CD4-positive, alpha-beta T cell (primary cell): ENCODE data around the gene HIVEP1. TPM values are rescaled to one million over a fixed set of nuclear protein-coding genes. Genes with fewer than 3 reads are reported as not detected.

Source experiments
- ATAC-seq: fragments of 200-7000 bp; cut with Tn5 transposase; one replicate; pipeline ENCODE4 v1.10.0; 2022; ENCODE audit warnings: mild to moderate bottlenecking; ENCODE audit not compliant: poor library complexity
- CTCF ChIA-PET: fragments of 350-600 bp; sonication (Branson Sonifier 250); formaldehyde crosslinking; loops from one replicate; lab custom pipeline; 2021; ENCODE audit warnings: antibody characterized with exemption, inconsistent platforms; lab: Charles Lee
- POLR2A ChIA-PET: fragments of 350-600 bp; sonication (Branson Sonifier 250); formaldehyde crosslinking; loops from one replicate; lab custom pipeline; 2021; ENCODE audit warnings: antibody characterized with exemption, inconsistent platforms; lab: Charles Lee
- DNase-seq, 14 experiments: peaks; one replicate each; pipeline ENCODE4 v3.0.0-alpha.2; 2013 to 2020; ENCODE audit warnings: mixed read lengths in 2 of 14
- H3K27ac ChIP-seq, 2 donors: one replicate each; pipeline versions ENCODE4 v1.5.1 to v1.7.0; 2013; ENCODE audit warnings: low read length in 2 of 2, low read depth in 1 of 2, mild to moderate bottlenecking in 1 of 2
- H3K27me3 ChIP-seq, 2 experiments: 1 replicate in 1 of 2; 2 replicates in 1 of 2; pipeline versions ENCODE4 v1.6.1 to v1.7.0; 2013; ENCODE audit warnings: low read length in 2 of 2, control low read depth in 1 of 2, mild to moderate bottlenecking in 1 of 2, moderate library complexity in 1 of 2; ENCODE audit not compliant: insufficient read depth in 2 of 2, control insufficient read depth in 1 of 2
- H3K36me3 ChIP-seq: one replicate; pipeline ENCODE4 v1.6.1; 2013; ENCODE audit warnings: low read length, control low read depth; ENCODE audit not compliant: insufficient read depth
- H3K4me1 ChIP-seq: one replicate; pipeline ENCODE4 v1.6.1; 2013; ENCODE audit warnings: low read length, control low read depth; ENCODE audit not compliant: insufficient read depth
- H3K4me3 ChIP-seq: one replicate; pipeline ENCODE4 v1.5.1; 2013; ENCODE audit warnings: mild to moderate bottlenecking, low read length, moderate library complexity
- H3K9me3 ChIP-seq, 2 experiments: 1 replicate in 1 of 2; 2 replicates in 1 of 2; pipeline versions ENCODE4 v1.6.1 to v1.7.0; 2013; ENCODE audit warnings: low read length in 2 of 2, mild to moderate bottlenecking in 2 of 2, control low read depth in 1 of 2, moderate library complexity in 1 of 2; ENCODE audit not compliant: control insufficient read depth in 1 of 2, insufficient read depth in 1 of 2
- H3K27ac Mint-ChIP-seq: one replicate; pipeline ENCODE4 v1.8.0; 2020; ENCODE audit warnings: mixed read lengths
- H3K27me3 Mint-ChIP-seq: one replicate; pipeline ENCODE4 v1.8.0; 2021; ENCODE audit warnings: mixed read lengths
- H3K36me3 Mint-ChIP-seq: one replicate; pipeline ENCODE4 v1.8.0; 2021; ENCODE audit warnings: low read depth, mixed read lengths
- H3K4me1 Mint-ChIP-seq: one replicate; pipeline ENCODE4 v1.8.0; 2021; ENCODE audit warnings: low read depth, mixed read lengths
- H3K4me3 Mint-ChIP-seq: one replicate; pipeline ENCODE4 v1.8.0; 2020; ENCODE audit warnings: mild to moderate bottlenecking, mixed read lengths
- H3K9me3 Mint-ChIP-seq: one replicate; pipeline ENCODE4 v1.8.0; 2020; ENCODE audit warnings: mixed read lengths
- intact Hi-C, 2 experiments: fragments of 100-400 bp; cut with DNase I in 1 of 2; cut with micrococcal nuclease in 1 of 2; formaldehyde crosslinking; loops; one replicate each; pipeline versions ENCODE4 v1.15.1 to v1.9.0; 2023 to 2025; cut with DNase I, micrococcal nuclease
- total RNA-seq, 174 experiments: library from RNA in 2 of 174; stranded (reverse) in 2 of 174; gene quantifications; one replicate each; pipeline ENCODE4 v1.2.3 and lab custom pipeline; 2021 to 2026
- TF ChIP-seq, protein P1 (sequence below): fragments of 200-600 bp; IDR thresholded peaks from one replicate; pipeline ENCODE4 v1.8.0; 2022; ENCODE audit warnings: antibody characterized with exemption, mild to moderate bottlenecking

Gene HIVEP1
- total RNA-seq, 2 experiments from 2014 or later = 76.3 to 78.8 TPM

DNA sequence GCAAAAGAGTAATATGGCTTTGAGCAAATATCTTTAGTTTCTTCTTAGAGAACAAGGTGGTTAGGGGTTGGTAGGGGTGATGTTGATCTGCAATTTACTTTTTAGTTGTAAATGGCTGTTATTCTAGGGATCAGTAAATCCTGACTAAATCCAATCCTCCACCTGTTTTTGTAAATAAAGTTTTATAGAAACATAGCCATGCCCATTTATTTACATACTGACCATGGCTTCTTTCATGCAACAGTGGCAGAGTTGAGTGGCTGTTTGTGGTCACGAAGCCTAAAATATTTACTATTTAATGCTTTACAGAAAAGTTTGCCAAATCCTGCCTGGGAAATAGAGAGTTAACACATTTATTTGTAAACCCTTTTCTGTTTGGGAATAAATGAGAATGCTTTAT lies 14.7 kb downstream of the HIVEP1 start:
- ChIA-PET CTCF (no interaction called here), POLR2A (no interaction called here)
- intact Hi-C loops = no loop called here
- Histone ChIP-seq H3K36me3 (no peaks in the 10 kb centered on the region), H3K27me3 (no peaks in the 10 kb centered on the region), H3K4me1 (peaks cover 8% of the 10 kb centered on the region), H3K27ac (no peak overlapping the region), H3K4me3 (no peak overlapping the region), H3K9me3 (peaks cover 0 to 25% of the 10 kb centered on the region in 2 experiments)
- ATAC-seq (no peak), DNase-seq (no peak)
- peaks cover 77% of the 10 kb centered on the region for H3K4me1 Mint-ChIP-seq
- H3K4me3 Mint-ChIP-seq = no peak overlapping the region
- H3K27me3 Mint-ChIP-seq = no peaks in the 10 kb centered on the region
- TF ChIP-seq, protein P1, sequence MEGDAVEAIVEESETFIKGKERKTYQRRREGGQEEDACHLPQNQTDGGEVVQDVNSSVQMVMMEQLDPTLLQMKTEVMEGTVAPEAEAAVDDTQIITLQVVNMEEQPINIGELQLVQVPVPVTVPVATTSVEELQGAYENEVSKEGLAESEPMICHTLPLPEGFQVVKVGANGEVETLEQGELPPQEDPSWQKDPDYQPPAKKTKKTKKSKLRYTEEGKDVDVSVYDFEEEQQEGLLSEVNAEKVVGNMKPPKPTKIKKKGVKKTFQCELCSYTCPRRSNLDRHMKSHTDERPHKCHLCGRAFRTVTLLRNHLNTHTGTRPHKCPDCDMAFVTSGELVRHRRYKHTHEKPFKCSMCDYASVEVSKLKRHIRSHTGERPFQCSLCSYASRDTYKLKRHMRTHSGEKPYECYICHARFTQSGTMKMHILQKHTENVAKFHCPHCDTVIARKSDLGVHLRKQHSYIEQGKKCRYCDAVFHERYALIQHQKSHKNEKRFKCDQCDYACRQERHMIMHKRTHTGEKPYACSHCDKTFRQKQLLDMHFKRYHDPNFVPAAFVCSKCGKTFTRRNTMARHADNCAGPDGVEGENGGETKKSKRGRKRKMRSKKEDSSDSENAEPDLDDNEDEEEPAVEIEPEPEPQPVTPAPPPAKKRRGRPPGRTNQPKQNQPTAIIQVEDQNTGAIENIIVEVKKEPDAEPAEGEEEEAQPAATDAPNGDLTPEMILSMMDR = no peak
- H3K27ac Mint-ChIP-seq = no peak overlapping the region
- H3K9me3 Mint-ChIP-seq = peaks cover 15% of the 10 kb centered on the region
- peaks cover 76% of the 10 kb centered on the region for H3K36me3 Mint-ChIP-seq

DNA sequence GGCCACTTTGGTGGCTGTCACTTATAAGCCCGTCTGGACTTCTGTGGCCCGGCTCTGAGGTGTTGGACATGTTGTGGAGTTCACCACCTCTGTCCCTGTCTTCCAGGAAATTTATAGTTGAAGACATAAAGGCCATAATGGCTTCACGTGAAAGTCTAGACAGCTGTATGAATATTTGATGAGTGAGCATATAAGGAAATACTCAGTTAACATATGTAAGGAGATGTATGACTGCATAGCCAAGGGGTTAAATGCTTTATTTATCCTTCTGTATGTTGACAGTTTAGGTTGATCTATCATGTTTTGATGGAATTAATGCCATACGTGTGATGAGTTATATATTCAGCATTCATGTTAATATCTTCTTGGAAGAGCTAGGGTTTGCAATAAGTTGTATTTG lies 16.1 kb downstream of the HIVEP1 start:
- peaks cover 8% of the 10 kb centered on the region for H3K4me1 ChIP-seq
- TF ChIP-seq, protein P1 = no peak
- Mint-ChIP-seq H3K4me3 (no peak overlapping the region), H3K9me3 (peaks cover 15% of the 10 kb centered on the region), H3K27ac (no peak overlapping the region), H3K27me3 (no peaks in the 10 kb centered on the region), H3K36me3 (peaks cover 80% of the 10 kb centered on the region), H3K4me1 (peaks cover 75% of the 10 kb centered on the region)
- POLR2A ChIA-PET = no interaction called here
- CTCF ChIA-PET = interaction anchor here (1.1 to 1.6 kb wide), 2 partner anchors 13 to 373 kb away, joined by 3 read pairs; no protein-coding TSS in a partner anchor
- no peaks in the 10 kb centered on the region for H3K27me3 ChIP-seq
- ATAC-seq (no peak), DNase-seq (no peak)
- no peak overlapping the region for H3K27ac ChIP-seq
- intact Hi-C loops = no loop called here
- peaks cover 0 to 25% of the 10 kb centered on the region in 2 experiments for H3K9me3 ChIP-seq
- no peaks in the 10 kb centered on the region for H3K36me3 ChIP-seq
- H3K4me3 ChIP-seq = no peak overlapping the region

DNA sequence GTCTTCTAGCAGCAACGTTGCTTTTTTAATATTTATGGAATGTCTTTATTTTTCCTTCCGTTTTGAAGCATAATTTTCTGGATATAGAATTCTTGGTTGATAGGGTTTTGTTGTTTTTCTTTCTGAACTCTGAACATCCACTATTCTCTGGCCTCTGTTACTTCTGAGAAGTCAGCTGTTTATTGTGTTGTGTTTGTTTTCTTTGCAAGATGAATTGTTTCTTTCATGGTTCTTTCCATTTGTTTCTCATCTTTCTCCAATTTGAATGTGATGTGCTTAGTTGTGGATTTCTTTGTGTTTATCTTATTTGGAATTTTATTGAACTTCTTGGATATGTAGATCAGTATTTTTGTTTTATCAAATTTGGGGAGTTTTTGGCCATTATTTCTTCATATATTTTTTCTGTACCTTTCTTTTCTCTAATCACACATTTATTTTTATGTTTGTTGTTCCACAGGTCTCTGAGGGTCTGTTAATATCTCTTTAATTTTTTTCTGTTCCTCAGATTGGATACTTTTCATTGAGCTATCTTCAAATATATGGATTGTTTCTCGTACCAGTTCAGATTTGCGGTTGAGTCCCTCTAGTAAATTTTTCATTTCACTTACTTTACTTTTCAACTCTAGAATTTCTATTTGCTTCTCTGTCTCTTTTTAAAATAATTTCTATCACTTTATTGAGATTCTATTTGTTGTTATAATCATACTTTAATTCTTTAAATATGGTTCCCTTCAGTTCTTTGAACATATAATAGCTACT lies 18.0 kb downstream of the HIVEP1 start:
- H3K27ac Mint-ChIP-seq = no peak overlapping the region
- peaks cover 15% of the 10 kb centered on the region for H3K9me3 Mint-ChIP-seq
- H3K4me3 ChIP-seq = no peak overlapping the region
- ATAC-seq = no peak
- peaks cover 5% of the 10 kb centered on the region for H3K4me1 ChIP-seq
- POLR2A ChIA-PET = interaction anchor here (1.5 kb wide), 1 partner anchor 17 kb away, joined by 6 read pairs; the partner anchor contains the start of gene HIVEP1
- no peaks in the 10 kb centered on the region for H3K27me3 ChIP-seq
- no peak overlapping the region for H3K27ac ChIP-seq
- DNase-seq = no peak
- H3K4me1 Mint-ChIP-seq = peaks cover 84% of the 10 kb centered on the region
- TF ChIP-seq, protein P1 = no peak
- intact Hi-C loops = no loop called here
- H3K36me3 Mint-ChIP-seq = peaks cover 71% of the 10 kb centered on the region
- CTCF ChIA-PET = no interaction called here
- no peak overlapping the region for H3K4me3 Mint-ChIP-seq
- no peaks in the 10 kb centered on the region for H3K36me3 ChIP-seq
- no peaks in the 10 kb centered on the region for H3K27me3 Mint-ChIP-seq
- H3K9me3 ChIP-seq = peaks cover 0 to 25% of the 10 kb centered on the region in 2 experiments
